AG04450 (cell line): ENCODE measurements around the gene APPBP2. TPM values are rescaled to one million over a fixed set of nuclear protein-coding genes. Genes with fewer than 3 reads are reported as not detected.

Experiments used
- CTCF ChIA-PET: fragments of 300-600, 350-600 bp; formaldehyde crosslinking; extraction: SDS; loops from one replicate; lab custom pipeline; 2022; ENCODE audit warnings: antibody characterized with exemption, inconsistent platforms; lab: Charles Lee
- POLR2A ChIA-PET: fragments of 350-600 bp; formaldehyde crosslinking; extraction: SDS; loops from one replicate; lab custom pipeline; 2021; ENCODE audit warnings: antibody characterized with exemption, inconsistent platforms; lab: Yijun Ruan, JAX
- DNase-seq: peaks from one replicate; pipeline ENCODE4 v3.0.0-alpha.2; 2011; ENCODE audit warnings: low read depth, low spot score
- H3K27ac ChIP-seq: one replicate; pipeline ENCODE4 v1.5.1; 2012; ENCODE audit warnings: low read depth, low read length, control low read depth
- H3K27me3 ChIP-seq: one replicate; pipeline ENCODE4 v1.6.0; 2012; ENCODE audit warnings: low read length; ENCODE audit not compliant: control insufficient read depth, insufficient read depth
- H3K4me3 ChIP-seq: 2 replicates; pipeline ENCODE4 v1.5.1; 2011; ENCODE audit warnings: mild to moderate bottlenecking, low read depth, low read length, control low read depth
- H3K9me3 ChIP-seq: 2 replicates; pipeline ENCODE4 v1.5.1; 2012; ENCODE audit warnings: low read length; ENCODE audit not compliant: control insufficient read depth, insufficient read depth
- CTCF ChIP-seq: IDR thresholded peaks from 2 replicates; pipeline ENCODE4 v1.5.1; 2011; ENCODE audit warnings: low read depth, low read length, control low read depth, inconsistent platforms
- polyA plus RNA-seq: library from polyadenylated mRNA; depleted of rRNA; stranded (reverse); fragments of >200 nt; gene quantifications from 2 replicates; pipeline ENCODE4 v1.2.3, GENCODE V29; 2011

The APPBP2 gene
- polyA plus RNA-seq, 1 experiment = 55.1 TPM

GRCh38 chr17:60403962-60404361 is 122.1 kb downstream of the APPBP2 start:
- no peak for DNase-seq
- ChIA-PET CTCF (interaction anchor here (0.6 to 1.0 kb wide), 2 partner anchors 237 to 323 kb away, joined by 3 read pairs; no protein-coding TSS in a partner anchor), POLR2A (interaction anchor here (1.3 kb wide), 1 partner anchor 12 kb away, joined by 4 read pairs; the partner anchor contains the start of gene USP32)
- Histone ChIP-seq H3K27ac (no peak overlapping the region), H3K4me3 (no peak overlapping the region), H3K9me3 (no peaks in the 10 kb centered on the region), H3K27me3 (no peaks in the 10 kb centered on the region)
- TF ChIP-seq CTCF = no peak

DNA sequence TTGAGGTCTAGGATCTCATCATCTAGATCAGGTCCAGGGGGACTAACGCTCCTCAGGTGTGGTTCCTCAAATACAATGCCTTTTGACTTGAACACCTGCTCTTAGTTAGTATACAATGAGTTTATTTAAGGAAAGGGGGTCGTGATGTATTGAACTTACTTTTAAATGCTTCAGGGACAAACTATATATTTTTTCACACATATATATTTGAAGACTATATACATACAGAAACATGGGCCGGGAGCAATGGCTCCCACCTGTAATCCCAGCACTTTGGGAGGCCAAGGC is 122.6 kb downstream of the APPBP2 start:
- H3K4me3 ChIP-seq = no peak overlapping the region
- TF ChIP-seq CTCF = no peak
- DNase-seq = no peak
- ChIA-PET POLR2A (no interaction called here), CTCF (no interaction called here)
- no peaks in the 10 kb centered on the region for H3K27me3 ChIP-seq
- H3K27ac ChIP-seq = no peak overlapping the region
- H3K9me3 ChIP-seq = no peaks in the 10 kb centered on the region

DNA sequence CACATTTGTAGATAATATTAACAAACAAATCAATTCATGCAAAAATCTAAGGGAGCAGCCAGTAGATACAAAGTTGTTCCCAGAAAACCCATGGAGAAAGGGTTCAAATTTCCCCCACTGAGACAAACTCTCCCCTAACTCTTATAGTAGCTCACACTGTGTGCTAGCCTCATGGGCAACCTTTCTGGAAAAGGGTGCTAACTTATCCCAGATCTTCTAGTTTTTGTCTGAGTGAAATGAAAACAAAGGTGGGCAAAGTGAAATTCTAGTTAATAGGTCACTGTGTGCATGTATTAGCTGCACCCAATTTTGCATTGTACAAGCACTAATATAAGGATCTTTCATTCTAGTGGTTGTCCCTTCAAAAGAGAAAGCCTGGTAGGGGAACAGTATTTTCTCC is 124.2 kb downstream of the APPBP2 start:
- no peak overlapping the region for H3K27ac ChIP-seq
- no peak for TF ChIP-seq CTCF
- no peak overlapping the region for H3K4me3 ChIP-seq
- POLR2A ChIA-PET = no interaction called here
- DNase-seq = no peak
- CTCF ChIA-PET = no interaction called here
- H3K27me3 ChIP-seq = no peaks in the 10 kb centered on the region
- H3K9me3 ChIP-seq = no peaks in the 10 kb centered on the region

- no peak overlapping the region for H3K4me3 ChIP-seq
- no peak for DNase-seq
- ChIA-PET CTCF (interaction anchor here (1.0 kb wide), 1 partner anchor 168 kb away, joined by 3 read pairs; no protein-coding TSS in a partner anchor), POLR2A (no interaction called here)
- H3K27ac ChIP-seq = no peak overlapping the region
- H3K9me3 ChIP-seq = no peaks in the 10 kb centered on the region
- no peaks in the 10 kb centered on the region for H3K27me3 ChIP-seq
- TF ChIP-seq CTCF = no peak
These were observed 127.6 kb downstream of the APPBP2 start for GRCh38 chr17:60398227-60398959.

DNA sequence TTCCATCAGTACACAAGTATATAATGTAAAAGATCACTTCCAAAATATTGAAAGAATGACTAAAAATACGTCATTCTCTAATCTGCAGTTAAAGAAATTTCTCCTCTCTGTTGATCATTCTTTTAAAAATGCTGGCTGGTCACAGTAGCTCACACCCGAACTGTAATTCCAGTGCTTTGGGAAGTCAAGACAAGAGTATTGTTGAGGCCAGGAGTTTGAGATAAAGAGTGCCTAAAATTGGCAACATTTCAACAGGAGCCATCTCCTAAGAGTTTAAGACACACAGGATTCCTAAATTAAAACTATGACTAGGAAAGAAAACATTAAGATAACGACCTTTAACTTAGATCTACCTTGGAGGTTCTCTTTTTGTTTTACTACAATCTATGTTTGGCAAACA is 129.6 kb downstream of the APPBP2 start:
- TF ChIP-seq CTCF = no peak
- CTCF ChIA-PET = interaction anchor here (0.7 kb wide), 1 partner anchor 148 kb away, joined by 3 read pairs; no protein-coding TSS in a partner anchor
- Histone ChIP-seq H3K27ac (no peak overlapping the region), H3K27me3 (no peaks in the 10 kb centered on the region), H3K4me3 (no peak overlapping the region), H3K9me3 (peaks cover 3% of the 10 kb centered on the region; the same call in 1 of the 2 replicates)
- POLR2A ChIA-PET = no interaction called here
- DNase-seq = no peak
